HCT116 (cell line): ENCODE results near the gene CDCA4. TPM values are rescaled to one million over a fixed set of nuclear protein-coding genes. Genes with fewer than 3 reads are reported as not detected.

ENCODE experiments used
- ATAC-seq: fragments of 200-7000 bp; cut with Tn5 transposase; 2 replicates; pipeline ENCODE4 v1.9.1; 2020; ENCODE audit warnings: mild to moderate bottlenecking, moderate library complexity
- BruUV-seq: library from RNA; stranded (reverse); fragments of 400-500 nt; replicated peaks from 2 replicates; lab custom pipeline; 2021; lab: Mats Ljungman, UMichigan
- CTCF ChIA-PET: fragments of 300-600 bp; sonication (Branson Sonifier 250); formaldehyde crosslinking; loops from one replicate; lab custom pipeline; 2021; ENCODE audit warnings: antibody characterized with exemption; lab: Charles Lee
- POLR2A ChIA-PET: fragments of 300-600, 350-600 bp; sonication (Branson Sonifier 250); formaldehyde crosslinking; loops from one replicate; lab custom pipeline; 2021; ENCODE audit warnings: antibody characterized with exemption; lab: Charles Lee
- RAD21 ChIA-PET, 2 experiments: fragments of 300-600 bp; sonication (Branson Sonifier 250); formaldehyde crosslinking; loops; one replicate each; lab custom pipeline; 2023; ENCODE audit warnings: low total read pairs in 2 of 2; ENCODE audit not compliant: uncharacterized antibody in 2 of 2, unreplicated experiment in 2 of 2, low non-redundant PET in 1 of 2; lab: Charles Lee
- DNase-seq: peaks from one replicate; pipeline ENCODE4 v3.0.0-alpha.2; 2010; ENCODE audit warnings: low read depth, low spot score
- H2AFZ ChIP-seq: fragments of 200-600 bp; shearing (Covaris generic), sonication (generic); 2 replicates; pipeline ENCODE4 v1.6.1; 2017; ENCODE audit warnings: low read depth, mixed run types, mixed read lengths, antibody characterized with exemption, low read length; ENCODE audit not compliant: poor library complexity, severe bottlenecking
- H3K27ac ChIP-seq: 2 replicates; pipeline ENCODE4 v1.5.1; 2012; ENCODE audit warnings: low read depth, low read length
- H3K27me3 ChIP-seq: fragments of 200-600 bp; sonication (generic); 2 replicates; pipeline ENCODE4 v1.6.1; 2016; ENCODE audit warnings: mixed run types, low read length, mixed read lengths; ENCODE audit not compliant: insufficient read depth
- H3K36me3 ChIP-seq, 2 experiments: fragments of 200-500 bp in 1 of 2; fragments of 200-600 bp in 1 of 2; sonication (Bioruptor generic) in 1 of 2; sonication (generic) in 1 of 2; 2 replicates each; pipeline versions ENCODE4 v1.5.1 to v1.6.1; 2014 to 2016; ENCODE audit warnings: low read length in 2 of 2, inconsistent platforms in 1 of 2, mixed read lengths in 1 of 2, mixed run types in 1 of 2; ENCODE audit not compliant: insufficient read depth in 2 of 2, control insufficient read depth in 1 of 2
- H3K4me1 ChIP-seq, 2 experiments: fragments of 200-600 bp in 1 of 2; sonication (generic) in 1 of 2; 2 replicates each; pipeline versions ENCODE4 v1.5.1 to v1.6.1; 2012 to 2017; ENCODE audit warnings: low read length in 2 of 2, inconsistent platforms in 1 of 2, mild to moderate bottlenecking in 1 of 2, mixed read lengths in 1 of 2, mixed run types in 1 of 2, moderate library complexity in 1 of 2; ENCODE audit not compliant: insufficient read depth in 2 of 2, control insufficient read depth in 1 of 2
- H3K4me2 ChIP-seq: fragments of 200-600 bp; sonication (generic); 2 replicates; pipeline ENCODE4 v1.6.1; 2017; ENCODE audit warnings: mixed run types, low read length, mixed read lengths
- H3K4me3 ChIP-seq, 2 experiments: fragments of 200-600 bp in 1 of 2; sonication (generic) in 1 of 2; replicated peaks in 1 of 2; 2 replicates each; pipeline ENCODE4 v1.5.1; 2011 to 2016; ENCODE audit warnings: low read length in 2 of 2, control low read depth in 1 of 2, low read depth in 1 of 2, mild to moderate bottlenecking in 1 of 2, mixed read lengths in 1 of 2, mixed run types in 1 of 2
- H3K79me2 ChIP-seq: fragments of 200-600 bp; sonication (generic); 2 replicates; pipeline ENCODE4 v1.6.1; 2017; ENCODE audit warnings: mild to moderate bottlenecking, mixed run types, low read length, moderate library complexity, mixed read lengths; ENCODE audit not compliant: insufficient read depth
- H3K9ac ChIP-seq: fragments of 200-600 bp; sonication (generic); 2 replicates; pipeline ENCODE4 v1.6.1; 2016; ENCODE audit warnings: low read length, mixed read lengths
- H3K9me2 ChIP-seq: fragments of 200-600 bp; sonication (generic), shearing (Covaris generic); 2 replicates; pipeline ENCODE4 v1.6.1; 2017; ENCODE audit warnings: mixed run types, mild to moderate bottlenecking, moderate library complexity; ENCODE audit not compliant: insufficient read depth
- H3K9me3 ChIP-seq, 2 experiments: fragments of 200-500 bp in 1 of 2; fragments of 200-600 bp in 1 of 2; sonication (Bioruptor generic) in 1 of 2; sonication (generic) in 1 of 2; 2 replicates each; pipeline ENCODE4 v1.6.1; 2014 to 2017; ENCODE audit warnings: low read length in 2 of 2, mixed read lengths in 2 of 2, inconsistent platforms in 1 of 2, low read depth in 1 of 2, mild to moderate bottlenecking in 1 of 2, mixed run types in 1 of 2, moderate library complexity in 1 of 2; ENCODE audit not compliant: control insufficient read depth in 1 of 2, insufficient read depth in 1 of 2
- H4K20me1 ChIP-seq: fragments of 200-600 bp; sonication (generic), shearing (Covaris generic); 2 replicates; pipeline ENCODE4 v1.6.1; 2017; ENCODE audit warnings: mixed run types, mild to moderate bottlenecking, moderate library complexity; ENCODE audit not compliant: insufficient read depth
- ATF3 ChIP-seq: IDR thresholded peaks from 2 replicates; pipeline ENCODE4 v1.6.1; 2012
- CTCF ChIP-seq, 3 experiments: fragments of 200-600 bp in 1 of 3; sonication (generic) in 1 of 3; IDR thresholded peaks in 2 of 3; conservative IDR thresholded peaks in 1 of 3; 2 replicates each; pipeline ENCODE4 v1.5.1; 2012 to 2017; ENCODE audit warnings: low read depth in 2 of 3, low read length in 2 of 3, antibody characterized with exemption in 1 of 3, borderline replicate concordance in 1 of 3, control low read depth in 1 of 3, mild to moderate bottlenecking in 1 of 3, mixed read lengths in 1 of 3, mixed run types in 1 of 3, moderate library complexity in 1 of 3; ENCODE audit not compliant: insufficient read depth in 1 of 3
- EGR1 ChIP-seq: IDR thresholded peaks from 2 replicates; pipeline ENCODE4 v1.6.1; 2012; ENCODE audit warnings: low read depth
- JUND ChIP-seq: IDR thresholded peaks from 2 replicates; pipeline ENCODE4 v1.6.1; 2012
- MAX ChIP-seq: IDR thresholded peaks from 2 replicates; pipeline ENCODE4 v1.6.1; 2012
- POLR2A ChIP-seq: IDR thresholded peaks from 2 replicates; pipeline ENCODE4 v1.7.0; 2011; ENCODE audit warnings: borderline replicate concordance; ENCODE audit not compliant: insufficient read depth, insufficient read length; ENCODE audit errors: extremely low read depth
- POLR2AphosphoS5 ChIP-seq: IDR thresholded peaks from 2 replicates; pipeline ENCODE4 v1.6.1; 2011; ENCODE audit warnings: mild to moderate bottlenecking, low read depth, low read length, moderate library complexity
- TCF7L2 ChIP-seq: IDR thresholded peaks from 2 replicates; pipeline ENCODE4 v1.7.0; 2011; ENCODE audit warnings: borderline replicate concordance, inconsistent platforms; ENCODE audit not compliant: insufficient read depth, insufficient read length; ENCODE audit errors: extremely low read depth
- YY1 ChIP-seq: IDR thresholded peaks from 2 replicates; pipeline ENCODE4 v1.6.1; 2011; ENCODE audit warnings: low read length, low read depth, moderate library complexity, mild to moderate bottlenecking; ENCODE audit not compliant: insufficient replicate concordance; ENCODE audit errors: extremely low read depth
- ZFX ChIP-seq: fragments of 450-650 bp; IDR thresholded peaks from 2 replicates; pipeline ENCODE4 v1.6.1; 2017
- intact Hi-C: fragments of 100-400 bp; cut with micrococcal nuclease; formaldehyde crosslinking; loops from 2 replicates; pipeline ENCODE4 v1.10.0; 2022
- total RNA-seq: library from RNA; stranded (reverse); gene quantifications from one replicate; pipeline ENCODE4 v1.2.1, GENCODE V29; 2021; ENCODE audit not compliant: unreplicated experiment

CDCA4 gene
- total RNA-seq, 1 experiment from 2014 or later, result 62.4 TPM

GRCh38 chr14:104985675-104986486 lies 35.0 kb downstream of the CDCA4 start, which contains the start of gene CLBA1:
TSS of gene CLBA1 (plus strand) at chr14:104985788. CDS start at chr14:104986432, 644 bp downstream.
- Histone ChIP-seq H3K4me2 (peak within 1 kb of the TSS; percentile 97), H3K79me2 (peaks cover 3% of the 10 kb centered on the region; the same call in 1 of the 2 replicates), H3K36me3 (no peaks in the 10 kb centered on the region), H2AFZ (no peak within 1 kb of the TSS), H3K27ac (peak within 1 kb of the TSS; percentile 86), H3K4me1 (peaks cover 6 to 19% of the 10 kb centered on the region in 2 experiments), H3K4me3 (peak within 1 kb of the TSS; percentile 81 to 88), H3K9ac (peak within 1 kb of the TSS; percentile 96), H3K27me3 (no peaks in the 10 kb centered on the region), H3K9me2 (no peaks in the 10 kb centered on the region), H4K20me1 (no peaks in the 10 kb centered on the region), H3K9me3 (no peaks in the 10 kb centered on the region)
- ChIA-PET CTCF (interaction anchor here (0.7 to 1.6 kb wide), 3 partner anchors 10 to 14 kb away, joined by 3 read pairs; no protein-coding TSS in a partner anchor), RAD21 (no interaction called here), POLR2A (interaction anchor here (1.1 to 1.8 kb wide), 2 partner anchors 13 to 40 kb away, joined by 5 to 8 read pairs; no protein-coding TSS in a partner anchor)
- TF ChIP-seq ZFX (peak; percentile 74; the same call in 1 of the 2 replicates), POLR2AphosphoS5 (peak; percentile 76), POLR2A (peak; percentile 46), EGR1 (no peak)
- BruUV-seq, result no TSS peak
- DNase-seq, result peak; percentile 72
- peak; percentile 91 for ATAC-seq
- intact Hi-C loops, result no loop called here

- H3K9me2 ChIP-seq, result no peaks in the 10 kb centered on the region
- no peaks in the 10 kb centered on the region for H3K36me3 ChIP-seq
- H3K4me2 ChIP-seq, result no peak overlapping the region; the same call in 1 of the 2 replicates
- no peaks in the 10 kb centered on the region for H3K27me3 ChIP-seq
- peaks cover 20 to 35% of the 10 kb centered on the region in 2 experiments for H3K4me1 ChIP-seq
- ATAC-seq (no peak), DNase-seq (no peak)
- peak overlapping the region; percentile 86; the same call in 1 of the 2 replicates for H3K27ac ChIP-seq
- BruUV-seq, result no TSS peak
- H3K4me3 ChIP-seq, result no peak overlapping the region
- H3K9ac ChIP-seq, result no peak overlapping the region
- ChIA-PET CTCF (interaction anchor here (0.8 to 1.6 kb wide), 3 partner anchors 9 to 12 kb away, joined by 3 to 4 read pairs (median 3); no protein-coding TSS in a partner anchor), RAD21 (interaction anchor here in 1 of 2 experiments (0.6 kb wide), 1 partner anchor 486 kb away, joined by 5 read pairs; no protein-coding TSS in a partner anchor), POLR2A (interaction anchor here (0.8 to 1.8 kb wide), 2 partner anchors 12 to 37 kb away, joined by 3 to 8 read pairs; partner anchors contain the start of gene CDCA4)
- no peaks in the 10 kb centered on the region for H4K20me1 ChIP-seq
- intact Hi-C loops, result no loop called here
- peaks cover 3% of the 10 kb centered on the region; the same call in 1 of the 2 replicates for H3K79me2 ChIP-seq
- no peak overlapping the region for H2AFZ ChIP-seq
- no peaks in the 10 kb centered on the region for H3K9me3 ChIP-seq
- no peak for TF ChIP-seq YY1
- TF ChIP-seq POLR2A, result no peak
- no peak for TF ChIP-seq TCF7L2
- TF ChIP-seq MAX, result no peak
- TF ChIP-seq ATF3, result no peak
- TF ChIP-seq CTCF (IDR thresholded peaks at IDR 0.05 in 2 of 3, conservative IDR thresholded peaks at IDR 0.05 in 1 of 3; ENCODE audit: borderline replicate concordance in 1 of 3, insufficient read depth in 1 of 3, low read depth in 2 of 3, low read length in 2 of 3), result no peak
- TF ChIP-seq ZFX, result no peak
- TF ChIP-seq JUND, result no peak
Observed at GRCh38 chr14:104984056-104984894, 36.6 kb downstream of the CDCA4 start.
